Testis (tissue), 2 donors: ENCODE data around the gene GNPTAB.

ENCODE experiments used
- POLR2A ChIP-seq: fragments of 450-650 bp; IDR thresholded peaks from one replicate; pipeline ENCODE4 v1.6.1; 2017; ENCODE audit warnings: antibody characterized with exemption, mild to moderate bottlenecking, moderate library complexity
- TF ChIP-seq, protein P1 (sequence below), 3 experiments: fragments of 450-650 bp in 2 of 3; fragments of 200-600 bp in 1 of 3; sonication (generic) in 1 of 3; IDR thresholded peaks; one replicate each; pipeline ENCODE4 v1.5.1; 2016 to 2019; ENCODE audit warnings: antibody characterized with exemption in 3 of 3, mild to moderate bottlenecking in 2 of 3, moderate library complexity in 1 of 3

DNA sequence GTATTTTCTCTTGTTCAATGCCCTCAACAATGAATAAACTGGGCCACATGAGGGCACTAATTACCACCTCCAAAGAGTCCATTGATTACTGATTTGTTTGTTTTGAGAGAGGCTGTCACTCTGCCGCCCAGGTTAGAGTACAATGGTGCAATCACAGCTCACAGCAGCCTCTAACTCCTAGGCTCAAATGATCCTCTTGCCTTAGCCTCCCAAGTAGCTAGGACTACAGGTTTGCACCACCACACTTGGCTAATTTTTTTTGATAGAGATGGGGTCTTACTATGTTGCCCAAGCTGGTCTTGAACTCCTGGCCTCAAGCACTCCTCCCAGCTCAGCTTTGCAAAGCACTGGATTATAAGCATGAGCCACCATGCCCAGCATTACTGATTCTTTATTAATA lies 63.2 kb downstream of the GNPTAB start:
- TF ChIP-seq, protein P1, sequence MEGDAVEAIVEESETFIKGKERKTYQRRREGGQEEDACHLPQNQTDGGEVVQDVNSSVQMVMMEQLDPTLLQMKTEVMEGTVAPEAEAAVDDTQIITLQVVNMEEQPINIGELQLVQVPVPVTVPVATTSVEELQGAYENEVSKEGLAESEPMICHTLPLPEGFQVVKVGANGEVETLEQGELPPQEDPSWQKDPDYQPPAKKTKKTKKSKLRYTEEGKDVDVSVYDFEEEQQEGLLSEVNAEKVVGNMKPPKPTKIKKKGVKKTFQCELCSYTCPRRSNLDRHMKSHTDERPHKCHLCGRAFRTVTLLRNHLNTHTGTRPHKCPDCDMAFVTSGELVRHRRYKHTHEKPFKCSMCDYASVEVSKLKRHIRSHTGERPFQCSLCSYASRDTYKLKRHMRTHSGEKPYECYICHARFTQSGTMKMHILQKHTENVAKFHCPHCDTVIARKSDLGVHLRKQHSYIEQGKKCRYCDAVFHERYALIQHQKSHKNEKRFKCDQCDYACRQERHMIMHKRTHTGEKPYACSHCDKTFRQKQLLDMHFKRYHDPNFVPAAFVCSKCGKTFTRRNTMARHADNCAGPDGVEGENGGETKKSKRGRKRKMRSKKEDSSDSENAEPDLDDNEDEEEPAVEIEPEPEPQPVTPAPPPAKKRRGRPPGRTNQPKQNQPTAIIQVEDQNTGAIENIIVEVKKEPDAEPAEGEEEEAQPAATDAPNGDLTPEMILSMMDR (IDR thresholded peaks at IDR 0.05): no peak
- TF ChIP-seq POLR2A: no peak
